GM18870 (cell line): ENCODE data around the gene DSC2.
"Not testable (repeated sequence)": the region's sequence is repeated elsewhere in the genome, so short reads cannot be mapped to it uniquely, and the experiment has no call there.

ENCODE experiments used
- ATAC-seq: cut with Tn5 transposase; IDR thresholded peaks from one replicate; pipeline ENCODE4 v1.9.1; 2021; ENCODE audit warnings: moderate library complexity; ENCODE audit not compliant: unreplicated experiment

Gene DSC2

DNA sequence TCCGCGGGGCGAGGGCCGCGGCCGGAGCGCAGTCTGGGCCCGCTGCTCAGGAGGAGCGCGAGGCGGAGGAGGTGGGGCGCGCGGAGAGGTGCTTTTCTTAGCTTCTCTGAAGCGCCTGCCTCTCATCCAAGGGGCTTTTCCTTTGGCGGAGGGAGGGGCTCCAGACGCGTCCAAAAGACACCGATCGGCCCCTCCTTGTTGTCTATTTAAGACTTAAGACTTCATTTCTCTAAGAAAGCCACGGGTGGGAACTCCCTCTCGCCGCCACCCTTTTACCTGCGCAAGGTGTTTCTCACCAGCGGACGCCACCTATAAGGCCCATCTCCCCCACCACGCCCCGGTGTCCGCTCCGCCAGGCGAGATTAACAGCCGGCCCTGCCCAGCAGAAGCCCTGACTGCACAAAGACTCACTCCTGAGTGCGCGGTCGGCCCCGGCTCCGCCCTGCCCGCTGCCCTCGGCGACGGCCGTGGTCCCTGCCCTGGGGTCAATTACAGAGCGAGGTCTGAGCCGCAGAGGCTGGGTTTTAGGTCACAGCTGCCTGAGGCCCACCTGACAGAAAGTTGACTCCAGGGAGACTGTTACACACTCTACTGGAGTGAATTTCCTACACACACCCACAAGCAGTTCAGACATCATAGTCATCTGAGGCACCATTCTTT is at the start of gene DSC2:
TSS of gene DSC2 (minus strand) at position 397 of the 660 bp plus-strand sequence. CDS start 450 bp downstream, outside the sequence.
- no peak for ATAC-seq

DNA sequence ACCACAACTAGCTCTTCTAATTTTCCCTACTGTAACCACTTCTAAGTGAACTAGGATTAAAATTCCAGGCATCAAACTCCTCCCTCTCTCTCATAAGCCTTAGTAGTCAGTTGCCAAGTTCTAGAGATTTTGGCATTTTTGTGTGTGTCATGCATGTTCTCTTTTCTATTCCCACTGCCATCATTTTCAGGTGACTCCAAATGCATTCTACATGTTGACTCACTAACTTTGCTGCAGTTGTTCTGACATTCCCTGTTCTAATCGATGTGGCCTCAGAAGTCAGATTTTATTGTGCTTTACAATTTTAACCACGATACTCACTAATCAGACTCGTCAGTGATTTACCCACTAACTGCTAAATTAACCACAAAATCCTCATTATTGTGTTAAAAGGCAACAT is 47.1 kb upstream of the DSC2 start:
- no peak for ATAC-seq

DNA sequence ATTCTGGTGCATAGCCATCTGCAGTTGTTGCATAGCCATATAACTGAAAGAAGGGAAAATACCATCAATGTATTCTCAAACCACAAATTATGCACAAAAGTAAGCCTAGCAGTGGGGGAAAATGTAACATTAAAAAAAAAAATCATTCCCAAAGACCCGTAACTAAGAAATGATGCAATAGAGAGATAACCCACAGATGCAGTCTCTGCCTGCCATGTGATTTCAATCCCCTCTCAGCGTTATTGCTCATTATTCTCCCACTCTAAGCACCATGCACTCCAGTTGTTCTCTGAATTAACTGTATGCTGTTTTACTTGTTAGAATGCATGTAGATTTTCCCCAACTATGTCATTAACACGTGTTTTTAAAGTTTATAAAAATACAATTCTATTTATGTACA is 46.4 kb upstream of the DSC2 start:
- no peak for ATAC-seq

DNA sequence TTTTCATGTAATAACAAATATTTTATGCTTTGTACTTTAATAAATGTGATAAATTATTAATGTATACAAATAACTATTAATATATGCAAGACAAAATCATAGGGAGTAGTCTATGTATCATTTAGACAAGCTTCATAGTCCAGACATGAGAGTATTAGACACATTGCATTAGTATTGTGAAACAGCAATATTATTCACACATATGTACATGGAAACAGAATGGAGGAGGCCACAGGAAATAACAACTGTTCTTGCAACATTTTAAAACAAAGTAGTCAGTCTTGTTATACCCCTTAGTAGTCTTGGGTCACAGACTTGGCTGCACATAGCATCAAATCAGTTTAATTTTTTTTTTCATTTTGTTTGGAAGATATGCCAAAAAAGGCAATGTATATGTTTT is 44.6 kb upstream of the DSC2 start:
- no peak for ATAC-seq

DNA sequence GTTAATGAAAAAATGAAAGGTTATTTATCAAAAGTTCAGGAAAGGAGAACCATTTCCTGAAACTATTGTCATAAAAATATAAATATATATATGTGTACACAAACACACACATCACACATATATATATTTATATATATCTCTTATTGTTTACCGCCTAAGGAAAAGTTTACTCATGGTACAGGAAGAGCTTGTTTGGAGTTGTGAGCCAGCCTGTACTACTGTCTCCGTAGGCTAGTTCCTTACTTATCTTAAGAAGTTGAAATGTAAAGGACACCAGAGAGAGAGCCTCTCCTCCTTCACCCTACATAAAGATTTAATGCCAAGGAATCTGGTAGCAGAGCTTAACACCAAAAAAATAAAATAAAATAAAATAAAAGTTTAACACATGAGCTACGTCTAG is 40.8 kb upstream of the DSC2 start:
- ATAC-seq: no peak

DNA sequence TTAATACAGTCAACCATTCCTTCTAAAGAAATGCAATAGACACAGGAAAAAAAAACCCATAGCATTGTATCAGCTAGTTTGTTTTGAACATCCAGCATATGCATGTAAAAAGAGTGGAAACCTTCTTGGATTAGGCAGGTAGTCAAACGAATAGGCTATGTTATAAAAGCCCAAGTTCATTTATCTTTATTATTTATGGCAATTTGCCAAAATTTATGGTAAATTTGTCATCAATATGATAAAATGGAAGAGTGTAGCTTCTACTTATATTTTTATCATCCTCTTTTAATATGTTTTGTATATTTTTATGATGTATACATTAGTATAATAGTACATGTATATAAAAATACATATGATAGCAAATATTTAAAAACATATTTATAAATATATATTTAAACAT is 36.5 kb upstream of the DSC2 start:
- ATAC-seq: no peak

DNA sequence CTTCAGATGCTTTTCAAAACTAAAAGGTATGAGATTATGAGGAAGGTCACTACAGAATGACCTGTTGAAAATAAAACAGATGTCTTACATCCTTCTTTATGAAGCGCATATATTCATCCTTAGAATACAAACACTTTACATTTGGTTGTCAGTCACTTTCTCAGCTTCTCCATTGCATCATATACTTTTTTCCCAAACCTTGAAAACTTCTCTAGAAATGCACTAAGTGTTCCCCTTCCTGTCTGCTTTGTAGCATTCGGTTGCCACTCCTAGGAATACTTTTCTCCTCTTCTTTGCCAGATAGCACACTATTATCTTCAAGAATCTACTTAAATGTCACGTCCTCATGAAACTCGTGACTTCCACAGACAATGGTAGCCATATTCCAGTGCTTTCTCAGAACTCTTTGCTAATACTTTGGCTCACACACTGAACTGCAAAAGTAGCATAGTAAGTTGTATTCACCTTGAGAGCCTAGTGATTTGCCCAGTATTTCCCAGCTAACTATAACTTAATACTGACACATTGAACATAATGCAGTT is 32.8 kb upstream of the DSC2 start:
- ATAC-seq: no peak

DNA sequence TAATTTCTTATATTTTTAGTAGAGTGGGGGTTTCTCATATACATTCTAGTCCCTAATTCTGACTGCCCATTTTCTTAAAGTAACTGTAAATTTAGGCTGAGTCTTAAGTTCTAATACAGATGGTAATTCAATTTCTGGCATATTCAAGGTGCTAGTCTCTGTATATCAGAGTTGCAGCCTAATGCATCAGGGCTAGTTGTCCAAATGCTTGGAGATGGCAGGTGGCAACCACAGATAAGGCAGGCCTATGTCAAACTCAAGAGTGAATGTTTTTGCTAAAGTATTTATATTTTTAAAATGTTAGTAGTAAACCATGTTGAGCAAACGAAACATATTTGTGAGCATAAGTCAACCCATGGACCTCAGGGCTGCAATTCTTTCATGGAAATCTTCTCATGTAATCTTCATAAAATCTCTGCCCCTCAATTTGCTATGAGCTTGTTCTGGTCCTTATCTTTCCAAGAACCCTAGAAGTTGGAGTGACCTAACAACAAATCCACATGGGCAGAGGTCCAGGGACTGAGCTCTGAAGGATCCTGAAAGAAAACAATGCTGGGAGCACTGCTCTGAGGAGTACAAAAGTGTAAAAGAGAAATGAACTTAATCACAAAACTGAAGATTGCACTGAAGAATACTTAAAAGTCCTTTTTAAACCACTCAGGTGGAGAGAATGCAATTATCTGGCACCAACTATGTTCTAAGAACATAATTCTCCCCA is 27.3 kb upstream of the DSC2 start:
- no peak for ATAC-seq

DNA sequence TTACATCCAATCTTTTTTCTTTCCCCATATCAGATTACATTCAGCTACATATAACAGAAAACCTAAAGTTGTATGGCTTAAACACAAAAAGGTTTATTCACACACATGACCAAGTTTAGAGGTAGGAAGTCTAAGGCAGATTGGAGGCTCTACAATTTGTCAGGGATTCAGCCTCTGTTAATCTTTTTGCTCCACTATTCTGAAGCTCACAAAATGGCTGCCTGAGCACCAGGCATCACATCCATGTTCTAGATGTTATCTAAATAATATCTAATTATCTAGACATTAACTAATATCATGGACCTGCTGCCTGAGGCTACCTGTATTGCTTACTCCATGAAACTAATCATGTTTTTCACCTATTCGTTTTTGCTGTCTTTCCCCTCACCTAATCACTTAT is 23.7 kb upstream of the DSC2 start:
- ATAC-seq: no peak

DNA sequence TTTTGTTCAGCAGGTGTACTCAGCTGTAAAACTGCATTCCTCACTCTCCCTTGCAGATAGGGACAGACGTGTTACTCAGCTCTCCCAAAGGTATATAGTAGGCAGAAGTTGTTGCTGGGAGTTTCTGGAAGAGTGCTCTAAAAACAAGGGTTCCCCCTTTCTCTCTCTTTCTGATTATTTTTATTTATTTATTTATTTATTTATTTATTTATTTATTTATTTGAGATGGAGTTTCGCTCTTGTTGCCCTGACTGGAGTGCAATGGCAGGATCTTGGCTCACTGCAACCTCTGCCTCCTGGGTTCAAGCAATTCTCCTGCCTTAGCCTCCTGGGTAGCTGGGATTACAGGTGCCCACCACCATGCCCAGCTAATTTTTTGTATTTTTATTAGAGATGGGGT is 20.9 kb upstream of the DSC2 start:
- ATAC-seq: not testable (repeated sequence)

DNA sequence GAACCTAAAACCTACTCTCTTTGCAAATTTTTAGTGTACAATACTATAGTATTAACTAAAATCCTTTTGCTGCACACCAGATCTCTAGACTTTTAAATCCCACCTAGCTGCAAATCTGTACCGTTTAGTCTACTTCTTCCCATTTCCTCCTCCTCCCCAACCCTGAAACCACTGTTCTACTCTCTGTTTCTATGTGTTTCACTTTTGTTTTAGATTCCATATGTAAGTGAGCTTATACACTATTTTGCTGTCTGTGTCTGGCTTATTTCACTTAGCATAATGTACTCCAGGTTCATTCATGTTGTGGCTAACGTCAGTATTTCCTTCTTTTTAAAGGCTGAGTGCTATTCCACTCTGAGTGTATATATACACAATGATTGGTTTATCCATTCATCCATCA is 18.4 kb upstream of the DSC2 start:
- no peak for ATAC-seq

DNA sequence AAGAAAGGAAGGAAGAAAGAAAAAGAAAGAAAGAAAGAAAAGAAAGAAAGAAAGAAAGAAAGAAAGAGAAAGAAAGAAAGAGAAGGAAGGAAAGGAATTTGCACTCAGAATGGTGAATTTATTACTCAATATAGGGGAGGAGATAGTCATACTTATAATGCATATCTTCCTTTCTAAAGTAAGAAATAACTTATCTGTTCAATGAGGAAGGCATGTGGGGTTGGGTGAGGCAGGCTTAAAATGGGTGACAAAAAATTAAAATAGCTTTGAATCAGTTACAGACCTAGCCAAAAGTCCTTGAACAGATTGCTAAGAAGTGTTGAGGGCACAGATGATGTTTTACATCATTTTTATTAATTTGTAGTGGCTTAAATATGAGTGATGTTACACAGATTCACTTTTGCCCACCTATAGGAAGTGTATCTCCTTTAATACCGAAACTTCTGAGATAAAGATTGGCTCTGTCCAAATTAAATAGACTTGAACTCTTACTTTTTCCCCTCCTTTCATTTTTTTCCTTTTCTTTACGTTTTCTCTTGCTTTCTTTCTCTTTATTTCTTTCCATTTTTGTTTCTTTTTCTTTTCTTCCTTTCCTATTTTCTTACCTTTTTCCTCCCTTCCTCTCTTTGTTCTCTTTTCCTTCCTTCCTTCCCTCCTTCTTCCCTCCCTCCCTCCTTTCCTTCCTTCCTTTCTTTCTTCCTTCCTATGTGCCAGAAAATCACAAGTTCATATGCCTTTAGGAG is 14.8 kb upstream of the DSC2 start:
- ATAC-seq: no peak

DNA sequence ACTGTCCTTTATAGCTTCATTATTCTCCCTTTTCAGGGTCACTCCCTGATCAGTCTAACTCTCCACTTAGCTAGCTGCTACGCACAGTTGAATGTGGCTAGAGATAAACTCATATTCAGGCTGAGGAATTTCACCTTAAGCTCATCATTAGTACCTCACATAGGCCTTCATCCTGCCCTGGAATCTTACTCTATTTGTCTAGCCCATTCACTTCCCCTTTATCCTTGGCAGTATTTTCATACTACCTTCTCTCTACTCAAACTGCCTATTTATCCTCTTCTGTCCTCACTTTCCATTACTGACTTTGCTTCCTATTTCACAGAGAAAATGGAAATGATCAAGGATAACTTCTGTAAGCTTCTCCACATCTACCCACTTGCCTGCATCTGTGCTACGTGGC is 10.6 kb upstream of the DSC2 start:
- no peak for ATAC-seq

DNA sequence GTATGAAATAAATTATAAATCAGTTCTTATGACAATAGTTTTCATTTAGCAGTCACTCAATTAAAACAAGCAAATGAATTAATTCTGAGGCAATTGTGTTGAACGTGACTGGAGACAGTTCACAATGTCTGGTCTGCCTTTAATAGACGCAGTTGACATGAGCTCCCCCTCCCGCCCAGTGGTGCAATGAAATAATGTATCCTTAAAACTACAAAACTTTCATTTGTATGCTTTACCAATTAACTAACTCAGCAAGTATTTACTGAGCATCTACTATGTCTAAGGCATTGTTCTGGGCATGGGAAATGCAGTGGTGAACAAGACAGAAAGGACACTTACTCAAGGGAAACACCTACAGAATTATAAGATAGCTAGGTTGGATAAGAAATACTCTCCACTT is 3.5 kb upstream of the DSC2 start:
- no peak for ATAC-seq

DNA sequence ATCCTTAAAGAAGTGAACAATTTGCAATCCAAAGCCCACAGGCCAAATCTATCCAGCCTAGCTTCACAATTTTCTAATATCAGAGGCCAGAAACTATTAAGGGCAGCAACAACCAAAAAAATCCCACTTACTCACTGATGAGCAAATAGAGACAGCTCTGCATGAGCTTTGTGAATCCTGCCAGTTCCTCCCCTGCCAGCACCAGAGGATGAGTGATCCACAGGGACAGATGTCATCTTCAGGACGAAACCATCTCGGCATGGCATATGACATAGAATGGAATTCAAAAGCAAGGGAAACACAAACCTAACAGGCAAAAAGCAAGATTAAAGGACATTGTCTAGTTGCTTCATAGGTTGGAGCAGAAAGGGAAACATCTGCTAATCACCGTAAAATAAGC is 2.2 kb upstream of the DSC2 start:
- ATAC-seq: no peak

DNA sequence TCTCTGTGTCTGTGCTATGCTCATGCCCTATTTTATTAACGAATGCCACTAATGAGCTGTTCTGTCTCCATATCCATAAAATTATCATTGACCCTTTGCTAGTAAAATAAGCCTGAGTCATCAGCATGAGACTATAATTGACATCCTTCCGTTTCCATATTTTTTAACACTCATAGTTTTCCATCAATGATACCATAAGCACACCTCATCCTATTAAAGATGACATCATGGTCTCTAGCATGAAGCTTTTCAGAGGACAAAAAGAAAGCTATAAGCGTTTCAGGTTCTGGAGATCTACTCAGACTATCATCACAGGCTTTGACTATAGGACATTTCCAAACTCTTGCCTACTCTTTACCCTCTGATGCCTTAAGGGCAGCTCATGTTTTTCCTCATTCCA is 1.2 kb upstream of the DSC2 start:
- ATAC-seq: no peak

DNA sequence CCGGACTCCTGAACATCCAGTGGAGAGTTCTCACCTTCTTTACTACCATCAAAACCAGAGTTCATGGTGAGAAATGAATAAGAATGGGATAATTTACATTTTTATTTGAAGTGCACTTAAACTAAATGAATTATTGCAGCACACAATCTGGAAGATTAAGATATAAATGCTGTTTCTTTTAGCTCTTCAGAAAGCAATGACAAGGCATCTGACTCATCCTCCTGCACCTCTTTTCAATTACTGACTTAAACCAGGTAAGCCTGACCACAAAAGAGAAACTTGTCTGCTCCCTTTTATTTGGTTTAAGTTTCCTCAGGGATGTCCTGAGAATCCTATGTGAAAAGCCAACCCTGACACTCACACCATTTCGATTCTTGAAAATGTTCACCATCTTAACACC is 720 bp upstream of the DSC2 start:
- ATAC-seq: no peak

DNA sequence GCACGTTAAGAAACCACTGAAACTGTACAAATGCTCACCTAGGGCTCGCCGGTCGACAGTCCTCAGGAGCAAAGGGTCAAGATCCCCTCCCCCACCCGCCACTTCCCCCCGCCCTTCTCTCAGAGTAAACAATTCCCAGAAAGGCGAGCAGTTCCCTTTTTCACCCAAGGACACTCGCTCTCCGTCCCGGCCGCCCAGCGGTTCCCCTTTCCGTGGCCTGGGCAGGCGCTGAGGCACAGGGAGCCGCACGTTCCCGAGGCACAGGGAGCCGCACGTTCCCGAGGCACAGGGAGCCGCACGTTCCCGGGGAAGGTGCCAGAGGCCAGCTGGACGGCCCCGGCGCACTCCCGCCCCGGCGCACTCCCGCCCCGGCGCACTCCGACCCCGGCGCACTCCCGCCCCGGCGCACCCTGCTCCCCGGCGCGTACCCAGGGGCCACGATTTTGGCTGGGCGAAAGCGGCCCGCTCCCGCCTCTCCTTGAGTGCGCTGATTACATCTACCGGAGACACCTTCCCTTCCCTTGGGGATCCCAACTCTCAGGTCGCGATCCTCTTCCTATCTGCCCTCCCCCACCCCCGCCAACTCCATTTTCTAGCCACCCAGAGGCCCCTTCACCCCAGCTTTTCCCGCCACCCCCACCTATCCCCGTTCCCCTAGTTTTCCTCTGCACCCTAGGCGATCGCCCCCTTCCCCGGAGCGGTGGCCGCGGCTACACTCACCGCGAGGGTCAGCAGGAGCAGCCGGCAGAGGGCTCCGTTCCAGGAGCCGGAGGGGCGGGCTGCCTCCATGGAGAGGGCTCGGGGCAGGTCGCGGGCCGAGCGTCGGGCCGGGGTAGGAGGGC is 817 bp downstream of the DSC2 start:
- no peak for ATAC-seq

DNA sequence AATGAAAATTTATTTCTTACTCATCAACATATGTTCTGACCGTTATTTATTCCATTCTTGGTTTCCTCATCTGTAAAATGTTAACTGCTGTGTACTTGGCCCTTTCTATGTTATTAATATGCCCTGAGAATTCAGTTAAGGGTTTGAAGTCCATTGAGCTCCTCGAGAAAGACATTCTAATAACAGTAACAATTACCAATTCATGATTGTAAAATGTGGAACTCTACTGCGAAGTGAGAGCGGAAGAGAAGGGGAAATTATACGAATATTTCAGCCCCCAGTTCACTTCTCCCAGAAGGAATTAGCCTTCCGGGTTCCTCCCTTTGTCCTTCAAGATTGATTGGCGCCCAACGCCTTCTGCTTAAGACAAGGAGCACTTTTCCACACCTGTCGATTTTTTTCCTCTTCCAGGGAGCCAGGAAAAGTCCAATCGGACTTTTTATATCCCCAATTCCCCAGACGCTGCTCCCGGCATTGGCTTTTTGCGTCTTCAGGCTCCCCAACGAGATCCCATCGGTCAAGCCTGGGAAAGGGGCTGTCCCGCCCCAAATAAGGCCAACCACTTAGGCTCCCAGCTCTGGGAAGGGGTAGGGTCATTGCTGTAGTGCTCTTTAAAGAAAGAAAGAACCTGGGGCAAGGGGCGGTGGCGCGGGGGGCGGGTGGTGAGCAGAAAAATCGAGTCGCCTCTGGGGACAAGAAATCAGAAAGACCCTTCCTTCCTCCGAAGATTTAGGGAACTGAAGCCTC is 1.6 kb downstream of the DSC2 start:
- ATAC-seq: no peak
